ENCODE results near the gene ACP1.
A peak's percentile ranks its signal among the peaks of the same experiment; 100 is the strongest.
"Not testable (repeated sequence)": the region's sequence is repeated elsewhere in the genome, so short reads cannot be mapped to it uniquely, and the experiment has no call there.

Gene ACP1

DNA sequence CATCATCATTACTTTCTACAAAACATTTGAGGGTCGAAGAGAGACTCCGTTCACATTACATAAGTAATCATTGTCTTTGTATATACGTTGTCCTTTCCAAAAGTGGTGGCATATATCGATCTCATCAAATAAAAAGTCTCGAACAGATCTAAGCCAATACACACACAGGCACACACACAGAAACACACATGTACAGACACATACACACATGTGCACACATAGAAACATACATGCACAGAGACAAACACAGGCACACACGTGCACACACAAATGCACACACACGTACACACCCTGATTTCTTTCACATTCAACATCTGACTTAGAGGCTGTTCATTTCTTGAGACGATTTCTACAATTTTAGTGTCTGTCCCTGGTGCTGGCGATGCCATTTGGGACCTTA, 40.6 kb downstream of the ACP1 start:
- no peak for TF ChIP-seq Cebpa-rat (IDR thresholded peaks at IDR 0.05)
- H4K20me1 ChIP-seq, result no peaks in the 10 kb centered on the region
- H3K27me3 ChIP-seq, result no peaks in the 10 kb centered on the region
- no peak overlapping the region for H3K27ac ChIP-seq
- peak overlapping the region; percentile 32; the same call in 1 of the 2 replicates for H3K4me3 ChIP-seq
- peak overlapping the region; percentile 74 for H3K4me2 ChIP-seq
- H3K4me1 ChIP-seq, result peaks cover 47% of the 10 kb centered on the region
- peak overlapping the region; percentile 40; the same call in 1 of the 2 replicates for H3K9ac ChIP-seq
- peaks cover 30% of the 10 kb centered on the region for H3K9me3 ChIP-seq
- peaks cover 7% of the 10 kb centered on the region; the same call in 1 of the 2 replicates for H3K36me3 ChIP-seq

DNA sequence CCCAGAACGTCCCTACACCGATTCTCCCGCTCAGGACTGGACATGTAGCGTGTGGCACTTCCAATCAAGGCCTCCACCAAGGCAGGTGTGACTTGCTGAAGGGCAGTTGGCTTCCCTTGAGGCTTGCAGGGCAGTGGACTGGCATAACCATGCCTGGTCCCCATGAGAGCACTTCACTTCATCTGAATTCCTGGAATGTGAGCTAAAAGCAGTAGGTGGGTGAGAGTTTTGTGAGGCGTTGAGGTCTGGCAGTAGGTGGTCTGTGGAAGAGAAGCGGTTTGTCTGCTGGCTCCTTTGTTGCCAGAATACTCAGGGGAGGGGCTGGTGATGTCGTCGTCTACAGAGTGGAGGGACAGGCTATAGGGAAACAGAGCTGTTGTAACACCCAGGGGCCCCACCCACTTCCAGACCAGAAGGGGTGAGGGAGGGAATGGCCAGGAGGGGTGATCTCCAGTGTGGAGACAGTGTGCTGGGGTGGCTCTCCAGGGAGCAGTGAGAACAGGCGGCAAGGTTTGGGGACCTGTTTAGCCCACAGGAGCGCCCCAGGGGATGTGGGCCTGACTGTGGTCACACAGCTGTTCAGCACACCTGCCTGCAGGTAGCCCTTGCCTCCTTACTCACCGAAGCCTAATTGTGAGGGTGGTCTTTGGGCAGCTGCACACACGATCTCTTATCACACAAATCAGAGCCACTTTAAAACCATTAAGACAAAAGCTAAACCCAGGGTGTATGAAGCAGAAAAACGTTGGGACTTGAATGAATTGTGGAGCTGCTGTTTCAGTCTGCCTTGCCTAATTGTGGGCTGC, 44.6 kb downstream of the ACP1 start:
- H3K9me3 ChIP-seq, result no peaks in the 10 kb centered on the region
- H3K4me2 ChIP-seq, result peak overlapping the region; percentile 72
- H3K9ac ChIP-seq, result peak overlapping the region; percentile 27; the same call in 1 of the 2 replicates
- no peaks in the 10 kb centered on the region for H3K27me3 ChIP-seq
- H4K20me1 ChIP-seq, result no peaks in the 10 kb centered on the region
- no peaks in the 10 kb centered on the region for H3K36me3 ChIP-seq
- peaks cover 48% of the 10 kb centered on the region for H3K4me1 ChIP-seq
- peak overlapping the region; percentile 61; the same call in 1 of the 2 replicates for H3K27ac ChIP-seq
- peak overlapping the region; percentile 56; the same call in 1 of the 2 replicates for H3K4me3 ChIP-seq
- TF ChIP-seq Cebpa-rat (IDR thresholded peaks at IDR 0.05), result no peak

DNA sequence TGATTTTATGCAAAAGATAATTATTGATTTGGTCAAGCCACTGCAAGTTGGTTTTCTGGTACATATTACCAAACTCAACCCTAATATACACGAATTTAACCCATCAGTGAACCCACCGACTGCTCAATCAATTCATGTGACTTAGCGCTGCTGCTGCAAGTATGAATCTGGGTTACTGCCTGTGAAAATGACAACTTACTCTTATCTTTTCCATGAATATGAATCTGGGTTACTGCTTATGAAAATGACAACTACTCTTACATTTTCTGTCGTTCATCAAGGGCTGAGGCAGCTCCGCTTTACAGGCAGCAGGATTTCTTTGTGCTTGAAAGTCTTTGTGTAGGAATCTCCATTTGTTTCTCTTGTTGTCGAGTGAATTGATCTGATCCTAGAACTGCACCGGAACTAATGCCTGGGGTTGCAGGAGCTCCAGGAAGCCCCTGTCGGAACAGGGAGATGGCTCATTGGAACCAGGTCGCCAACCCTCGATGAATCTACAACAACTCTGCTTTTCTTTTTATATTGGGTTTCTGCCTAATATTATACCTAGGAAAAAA, 45.3 kb downstream of the ACP1 start:
- no peaks in the 10 kb centered on the region for H3K36me3 ChIP-seq
- H3K4me1 ChIP-seq, result peaks cover 41% of the 10 kb centered on the region
- no peak for TF ChIP-seq Cebpa-rat (IDR thresholded peaks at IDR 0.05)
- no peak overlapping the region for H3K27ac ChIP-seq
- no peak overlapping the region for H3K4me3 ChIP-seq
- no peaks in the 10 kb centered on the region for H4K20me1 ChIP-seq
- no peak overlapping the region for H3K9ac ChIP-seq
- H3K9me3 ChIP-seq, result no peaks in the 10 kb centered on the region
- no peaks in the 10 kb centered on the region for H3K27me3 ChIP-seq
- peak overlapping the region; percentile 72; the same call in 1 of the 2 replicates for H3K4me2 ChIP-seq

DNA sequence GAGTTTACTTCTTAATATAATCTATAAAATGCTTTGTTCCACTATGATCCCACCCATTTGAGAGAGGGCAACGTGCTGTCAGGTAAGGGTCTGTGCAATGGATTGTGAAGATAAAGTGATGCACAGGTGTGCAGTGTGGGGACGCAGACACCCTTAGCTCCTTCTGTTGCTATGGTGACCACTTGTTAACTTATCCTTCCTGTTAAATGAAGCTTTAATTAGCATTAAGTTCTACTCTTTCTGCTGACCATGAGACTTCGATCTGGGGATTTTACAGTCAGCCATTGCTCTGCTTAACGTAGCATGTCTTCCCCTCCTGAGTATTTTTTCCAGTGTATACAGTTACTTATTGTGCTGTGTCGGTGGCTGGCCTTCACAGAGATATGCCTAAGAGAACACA, 46.2 kb downstream of the ACP1 start:
- Histone ChIP-seq H3K9ac (no peak overlapping the region), H4K20me1 (no peaks in the 10 kb centered on the region), H3K27me3 (no peaks in the 10 kb centered on the region), H3K36me3 (no peaks in the 10 kb centered on the region), H3K9me3 (no peaks in the 10 kb centered on the region), H3K4me1 (peaks cover 32% of the 10 kb centered on the region), H3K4me3 (no peak overlapping the region), H3K4me2 (peak overlapping the region; percentile 11; the same call in 1 of the 2 replicates), H3K27ac (no peak overlapping the region)
- TF ChIP-seq Cebpa-rat (IDR thresholded peaks at IDR 0.05), result no peak

DNA sequence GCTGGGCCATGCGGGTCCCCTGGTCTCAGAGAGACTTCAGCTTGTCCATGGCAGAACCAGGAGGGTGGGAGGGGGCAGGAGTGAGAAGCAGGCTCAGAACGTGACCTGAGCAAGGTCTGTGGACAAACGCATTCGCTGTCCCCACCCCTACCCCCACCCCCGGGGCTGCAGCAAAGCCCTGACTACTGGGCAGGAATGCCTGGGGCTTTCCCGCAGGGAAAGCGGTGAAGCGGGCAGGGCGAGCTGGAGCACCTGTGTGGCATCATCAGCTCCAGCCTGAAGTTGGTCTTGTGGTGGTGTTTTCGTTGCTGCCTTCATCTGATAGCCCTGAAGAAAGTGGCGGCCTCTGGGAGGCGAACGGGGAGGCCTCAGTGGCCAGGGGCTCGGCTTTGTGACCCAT, 49.2 kb downstream of the ACP1 start:
- Histone ChIP-seq H4K20me1 (no peaks in the 10 kb centered on the region), H3K9me3 (no peaks in the 10 kb centered on the region), H3K4me1 (peaks cover 36% of the 10 kb centered on the region), H3K4me2 (no peak overlapping the region), H3K27me3 (no peaks in the 10 kb centered on the region), H3K4me3 (no peak overlapping the region), H3K36me3 (no peaks in the 10 kb centered on the region), H3K27ac (no peak overlapping the region), H3K9ac (no peak overlapping the region)
- TF ChIP-seq Cebpa-rat (IDR thresholded peaks at IDR 0.05), result no peak

DNA sequence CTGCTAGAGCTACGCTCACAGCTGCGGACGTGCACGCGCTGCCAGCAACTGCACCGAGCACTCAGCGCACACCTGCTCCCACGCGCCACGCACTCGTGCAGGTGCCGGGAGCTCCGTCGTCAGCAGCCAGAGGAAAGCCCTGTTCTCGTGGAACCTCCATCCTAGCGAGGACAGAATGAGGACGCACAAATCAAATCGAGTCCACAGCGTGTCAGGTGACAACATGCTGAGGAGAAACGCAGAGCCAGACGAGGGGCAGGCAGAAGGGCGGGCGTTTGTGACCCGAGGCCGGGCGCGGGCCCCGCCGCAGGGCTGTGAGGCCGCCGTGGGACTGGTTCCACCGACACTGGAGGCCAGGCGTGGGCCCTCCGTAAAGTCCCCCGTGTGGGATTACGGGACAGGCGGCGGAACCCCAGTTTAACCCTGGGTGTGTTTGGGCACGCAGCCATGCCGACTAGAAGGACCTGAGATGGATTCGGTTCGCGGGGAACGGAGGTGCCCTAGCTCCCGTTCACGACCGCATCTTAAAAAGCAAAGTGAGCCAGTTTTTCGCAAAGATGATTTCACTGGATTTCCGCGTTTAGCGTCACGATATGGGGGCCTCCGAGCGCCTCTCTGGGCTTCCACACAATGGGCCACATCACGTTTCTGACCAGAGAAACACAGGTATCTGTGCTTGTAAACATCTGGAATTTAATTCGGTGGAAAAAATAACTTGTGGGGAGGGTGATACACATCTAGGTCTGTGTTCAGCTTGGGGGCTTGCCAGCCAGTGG, 50.0 kb downstream of the ACP1 start:
- Histone ChIP-seq H3K4me1 (peaks cover 28% of the 10 kb centered on the region), H3K4me3 (no peak overlapping the region), H3K27ac (no peak overlapping the region), H3K9ac (no peak overlapping the region), H3K4me2 (no peak overlapping the region), H3K36me3 (no peaks in the 10 kb centered on the region), H3K27me3 (no peaks in the 10 kb centered on the region), H3K9me3 (no peaks in the 10 kb centered on the region), H4K20me1 (no peaks in the 10 kb centered on the region)
- TF ChIP-seq Cebpa-rat (IDR thresholded peaks at IDR 0.05), result no peak

DNA sequence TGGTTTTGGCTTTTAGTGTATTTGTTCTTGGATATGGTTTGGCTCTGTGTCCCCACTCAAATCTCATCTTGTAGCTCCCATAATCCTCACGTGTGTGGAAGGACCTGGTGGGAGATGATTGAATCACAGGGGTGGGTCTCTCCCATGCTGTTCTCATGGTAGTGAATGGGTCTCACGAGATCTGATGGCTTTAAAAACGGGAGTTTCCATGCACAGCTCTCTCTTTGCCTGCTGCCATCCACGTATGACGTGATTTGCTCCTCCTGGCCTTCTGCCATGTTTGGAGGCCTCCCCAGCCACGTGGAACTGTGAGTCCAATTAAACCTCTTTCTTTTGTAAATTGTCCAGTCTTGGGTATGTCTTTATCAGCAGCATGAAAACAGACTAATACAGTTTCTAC, 51.2 kb downstream of the ACP1 start:
- H3K36me3 ChIP-seq, H4K20me1 ChIP-seq, H3K27ac ChIP-seq, H3K9ac ChIP-seq, H3K9me3 ChIP-seq, H3K4me2 ChIP-seq, H3K4me3 ChIP-seq, H3K27me3 ChIP-seq: not testable (repeated sequence)
- H3K4me1 ChIP-seq, result peaks cover 21% of the 10 kb centered on the region

DNA sequence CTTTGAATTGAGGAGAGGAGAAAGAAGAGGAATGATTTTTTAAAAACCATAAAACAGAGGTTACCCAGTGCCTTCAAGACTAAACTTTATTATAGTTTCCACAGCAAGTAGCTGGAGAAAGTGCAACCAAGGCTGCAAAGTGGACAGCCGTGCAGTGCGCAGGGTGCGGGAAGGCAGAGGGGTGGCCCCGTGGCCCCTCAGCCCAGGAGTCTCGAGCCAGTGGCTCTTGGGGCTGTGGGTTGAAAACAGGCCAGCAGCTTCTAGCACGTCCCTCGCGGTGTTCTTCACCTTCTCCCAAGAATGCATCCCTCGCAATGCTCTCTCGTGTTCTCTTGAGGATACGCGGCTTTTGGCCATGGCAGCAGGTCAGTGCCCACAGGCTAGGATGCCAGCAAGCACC, 51.6 kb downstream of the ACP1 start:
- no peak for TF ChIP-seq Cebpa-rat (IDR thresholded peaks at IDR 0.05)
- H3K27ac ChIP-seq, result no peak overlapping the region

DNA sequence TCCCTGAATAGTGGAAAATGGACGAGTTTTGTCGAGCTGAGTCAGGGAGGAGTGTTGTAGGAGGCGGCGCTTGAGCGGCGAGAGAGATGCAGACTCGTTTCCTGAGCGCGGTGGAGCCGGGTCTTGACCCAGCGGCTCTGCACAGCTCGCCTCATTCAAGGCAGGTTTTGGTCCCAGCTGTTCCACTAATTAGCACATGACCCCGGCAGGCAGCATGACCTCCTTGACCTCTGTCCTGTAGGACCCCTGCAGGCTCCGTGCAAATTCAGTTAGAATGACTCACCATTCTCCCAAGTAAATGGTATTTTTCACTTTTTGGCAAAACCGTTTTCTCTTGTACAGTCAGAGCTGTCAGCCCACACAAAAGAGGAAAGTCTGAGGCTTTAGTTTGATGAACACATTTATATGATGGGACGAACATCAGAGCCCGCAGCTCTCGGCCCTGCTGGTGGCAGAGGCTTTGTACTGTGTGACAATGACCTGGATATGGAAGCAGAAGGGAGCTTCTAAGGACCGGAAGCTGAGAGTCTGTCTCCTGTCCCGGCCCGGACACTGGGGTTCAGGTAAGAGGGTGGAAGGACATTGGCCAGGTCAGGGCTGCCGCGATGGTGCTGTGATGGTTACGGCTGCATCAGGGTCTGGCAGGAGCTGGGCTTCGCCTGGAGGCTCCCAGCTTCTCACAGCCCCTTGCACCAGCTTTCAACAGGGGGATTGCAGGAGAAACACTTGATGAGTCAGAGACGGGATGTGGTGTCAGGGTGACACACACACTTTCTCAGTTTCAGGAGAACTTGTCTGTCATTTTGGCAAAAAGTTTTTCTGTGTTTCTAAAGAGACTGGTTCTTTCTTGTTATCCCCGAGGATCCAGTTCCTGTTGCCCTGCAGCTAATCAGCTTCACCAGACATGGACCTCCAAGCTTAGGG, 53.0 kb downstream of the ACP1 start:
- 0 out of 2 replicates have a peak overlapping the region, but pooled peaks have one; percentile 8 for H3K27ac ChIP-seq

More for the DNA sequence above, 51.6 kb downstream of the ACP1 start:
- Histone ChIP-seq H3K4me3 (no peak overlapping the region), H4K20me1 (no peaks in the 10 kb centered on the region), H3K9ac (no peak overlapping the region), H3K4me2 (no peak overlapping the region), H3K36me3 (no peaks in the 10 kb centered on the region), H3K9me3 (no peaks in the 10 kb centered on the region), H3K4me1 (peaks cover 16% of the 10 kb centered on the region), H3K27me3 (no peaks in the 10 kb centered on the region)

More for the DNA sequence above, 53.0 kb downstream of the ACP1 start:
- Histone ChIP-seq H3K4me1 (peaks cover 16% of the 10 kb centered on the region), H3K27me3 (no peaks in the 10 kb centered on the region), H3K36me3 (no peaks in the 10 kb centered on the region), H3K4me2 (peak overlapping the region; percentile 9; the same call in 1 of the 2 replicates), H4K20me1 (no peaks in the 10 kb centered on the region), H3K9ac (no peak overlapping the region), H3K4me3 (no peak overlapping the region), H3K9me3 (no peaks in the 10 kb centered on the region)
- no peak for TF ChIP-seq Cebpa-rat (IDR thresholded peaks at IDR 0.05)

Data from BLaER1 (cell line).